ENCODE data around the gene RGL1.

GRCh38 chr1:183886083-183886828 is 81.3 kb downstream of the RGL1 start:
- TF ChIP-seq, protein P1, sequence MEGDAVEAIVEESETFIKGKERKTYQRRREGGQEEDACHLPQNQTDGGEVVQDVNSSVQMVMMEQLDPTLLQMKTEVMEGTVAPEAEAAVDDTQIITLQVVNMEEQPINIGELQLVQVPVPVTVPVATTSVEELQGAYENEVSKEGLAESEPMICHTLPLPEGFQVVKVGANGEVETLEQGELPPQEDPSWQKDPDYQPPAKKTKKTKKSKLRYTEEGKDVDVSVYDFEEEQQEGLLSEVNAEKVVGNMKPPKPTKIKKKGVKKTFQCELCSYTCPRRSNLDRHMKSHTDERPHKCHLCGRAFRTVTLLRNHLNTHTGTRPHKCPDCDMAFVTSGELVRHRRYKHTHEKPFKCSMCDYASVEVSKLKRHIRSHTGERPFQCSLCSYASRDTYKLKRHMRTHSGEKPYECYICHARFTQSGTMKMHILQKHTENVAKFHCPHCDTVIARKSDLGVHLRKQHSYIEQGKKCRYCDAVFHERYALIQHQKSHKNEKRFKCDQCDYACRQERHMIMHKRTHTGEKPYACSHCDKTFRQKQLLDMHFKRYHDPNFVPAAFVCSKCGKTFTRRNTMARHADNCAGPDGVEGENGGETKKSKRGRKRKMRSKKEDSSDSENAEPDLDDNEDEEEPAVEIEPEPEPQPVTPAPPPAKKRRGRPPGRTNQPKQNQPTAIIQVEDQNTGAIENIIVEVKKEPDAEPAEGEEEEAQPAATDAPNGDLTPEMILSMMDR (IDR thresholded peaks at IDR 0.05), result no peak
- TF ChIP-seq POLR2A (IDR thresholded peaks at IDR 0.05; ENCODE audit: low read depth) (no peak), EP300 (IDR thresholded peaks at IDR 0.05) (no peak)

All from esophagus muscularis mucosa (tissue), 4 donors.